GM19468 (cell line): ENCODE data around the gene STAB2.

Source experiments
- ATAC-seq: cut with Tn5 transposase; IDR thresholded peaks from one replicate; pipeline ENCODE4 v1.9.1; 2021; ENCODE audit warnings: mild to moderate bottlenecking, moderate library complexity, moderate number of reproducible peaks; ENCODE audit not compliant: unreplicated experiment; ENCODE audit errors: extremely low read depth

STAB2 gene

GRCh38 chr12:103578926-103579325 lies 8.1 kb upstream of the STAB2 start:
- ATAC-seq = no peak

GRCh38 chr12:103580026-103580425 lies 7.0 kb upstream of the STAB2 start:
- no peak for ATAC-seq

- no peak for ATAC-seq
These were observed 4.1 kb upstream of the STAB2 start for GRCh38 chr12:103583008-103583407.

- ATAC-seq = no peak
These were observed 941 bp upstream of the STAB2 start for GRCh38 chr12:103586132-103586531.

- ATAC-seq = no peak
These were observed 1.6 kb downstream of the STAB2 start for GRCh38 chr12:103588680-103589079.

- no peak for ATAC-seq
These were observed 2.4 kb downstream of the STAB2 start for GRCh38 chr12:103589517-103589916.

- ATAC-seq = no peak
These were observed 3.2 kb downstream of the STAB2 start for GRCh38 chr12:103590271-103590670.

GRCh38 chr12:103596981-103597380 lies 9.9 kb downstream of the STAB2 start:
- no peak for ATAC-seq

GRCh38 chr12:103599274-103599673 lies 12.2 kb downstream of the STAB2 start:
- ATAC-seq = no peak

GRCh38 chr12:103600967-103601728 lies 14.1 kb downstream of the STAB2 start:
- ATAC-seq = no peak

GRCh38 chr12:103620395-103620794 lies 33.3 kb downstream of the STAB2 start:
- no peak for ATAC-seq

- ATAC-seq = no peak
These were observed 36.6 kb downstream of the STAB2 start for GRCh38 chr12:103623716-103624115.

- ATAC-seq = no peak
These were observed 39.4 kb downstream of the STAB2 start for GRCh38 chr12:103626498-103626897.

GRCh38 chr12:103627189-103627855 lies 40.2 kb downstream of the STAB2 start:
- ATAC-seq = no peak

- ATAC-seq = no peak
These were observed 45.6 kb downstream of the STAB2 start for GRCh38 chr12:103632554-103633216.

- no peak for ATAC-seq
These were observed 47.7 kb downstream of the STAB2 start for GRCh38 chr12:103634732-103635131.

- no peak for ATAC-seq
These were observed 48.3 kb downstream of the STAB2 start for GRCh38 chr12:103635419-103635818.

- ATAC-seq = no peak
These were observed 49.9 kb downstream of the STAB2 start for GRCh38 chr12:103637021-103637420.

GRCh38 chr12:103637429-103637828 lies 50.4 kb downstream of the STAB2 start:
- no peak for ATAC-seq

- ATAC-seq = no peak
These were observed 52.9 kb downstream of the STAB2 start for GRCh38 chr12:103639983-103640382.

GRCh38 chr12:103640410-103640809 lies 53.3 kb downstream of the STAB2 start:
- ATAC-seq = no peak
